HG02759 (cell line): ENCODE results near the gene CNIH3.

Source experiments
- ATAC-seq: cut with Tn5 transposase; IDR thresholded peaks from one replicate; pipeline ENCODE4 v1.9.1; 2021; ENCODE audit warnings: mild to moderate bottlenecking, moderate library complexity; ENCODE audit not compliant: unreplicated experiment

The CNIH3 gene

GRCh38 chr1:224640587-224640986 lies 24.5 kb downstream of the CNIH3 start:
- ATAC-seq = no peak

GRCh38 chr1:224641030-224641429 lies 24.9 kb downstream of the CNIH3 start:
- ATAC-seq = no peak

GRCh38 chr1:224643653-224644052 lies 27.5 kb downstream of the CNIH3 start:
- no peak for ATAC-seq

GRCh38 chr1:224644553-224645154 lies 28.5 kb downstream of the CNIH3 start:
- ATAC-seq = peak; percentile 79

GRCh38 chr1:224647449-224647848 lies 31.3 kb downstream of the CNIH3 start:
- ATAC-seq = no peak

- ATAC-seq = no peak
Measured at GRCh38 chr1:224650290-224650689, 34.2 kb downstream of the CNIH3 start.

GRCh38 chr1:224651188-224651587 lies 35.1 kb downstream of the CNIH3 start:
- no peak for ATAC-seq

- ATAC-seq = no peak
Measured at GRCh38 chr1:224656392-224656791, 40.3 kb downstream of the CNIH3 start.

GRCh38 chr1:224660074-224660473 lies 44.0 kb downstream of the CNIH3 start:
- no peak for ATAC-seq

GRCh38 chr1:224662870-224663269 lies 46.8 kb downstream of the CNIH3 start:
- ATAC-seq = no peak

GRCh38 chr1:224665016-224665415 lies 48.9 kb downstream of the CNIH3 start:
- no peak for ATAC-seq

GRCh38 chr1:224666078-224666477 lies 50.0 kb downstream of the CNIH3 start:
- no peak for ATAC-seq

GRCh38 chr1:224666913-224667312 lies 50.8 kb downstream of the CNIH3 start:
- ATAC-seq = no peak

- no peak for ATAC-seq
Measured at GRCh38 chr1:224668984-224669383, 52.9 kb downstream of the CNIH3 start.

- ATAC-seq = no peak
Measured at GRCh38 chr1:224669403-224669802, 53.3 kb downstream of the CNIH3 start.

GRCh38 chr1:224670506-224670905 lies 54.4 kb downstream of the CNIH3 start:
- ATAC-seq = no peak

- no peak for ATAC-seq
Measured at GRCh38 chr1:224671076-224671475, 55.0 kb downstream of the CNIH3 start.

GRCh38 chr1:224673141-224673540 lies 57.0 kb downstream of the CNIH3 start:
- no peak for ATAC-seq

GRCh38 chr1:224675590-224675989 lies 59.5 kb downstream of the CNIH3 start:
- no peak for ATAC-seq

GRCh38 chr1:224676551-224676950 lies 60.4 kb downstream of the CNIH3 start:
- ATAC-seq = no peak

GRCh38 chr1:224678168-224678567 lies 62.1 kb downstream of the CNIH3 start:
- no peak for ATAC-seq

- no peak for ATAC-seq
Measured at GRCh38 chr1:224679606-224680005, 63.5 kb downstream of the CNIH3 start.

- no peak for ATAC-seq
Measured at GRCh38 chr1:224681816-224682215, 65.7 kb downstream of the CNIH3 start.
